GM13977 (cell line): ENCODE measurements around the gene RAB17.

Experiments used
- DNase-seq: peaks from one replicate; pipeline ENCODE4 v3.0.0; 2012; ENCODE audit warnings: low spot score
- CTCF ChIP-seq: IDR thresholded peaks from 2 replicates; pipeline ENCODE4 v1.5.1; 2012; ENCODE audit warnings: mild to moderate bottlenecking, control low read depth; ENCODE audit not compliant: insufficient read depth; ENCODE audit errors: extremely low read depth, missing control alignments
- in situ Hi-C: fragments of 300-500 bp; cut with MboI; formaldehyde crosslinking; loops from one replicate; pipeline ENCODE4 v1.12.0; 2022; ENCODE audit warnings: low sequenced_read_pairs, low pct_unique_long_range_greater_than_20kb, mixed read lengths, inconsistent platforms; ENCODE audit not compliant: unreplicated experiment

The RAB17 gene

GRCh38 chr2:237633061-237633561 lies 42.6 kb upstream of the RAB17 start:
- in situ Hi-C loops: no loop called here
- DNase-seq: no peak
- TF ChIP-seq CTCF: no peak

- in situ Hi-C loops: no loop called here
- no peak for TF ChIP-seq CTCF
- no peak for DNase-seq
These were observed 41.5 kb upstream of the RAB17 start for GRCh38 chr2:237631801-237632585.

- DNase-seq: no peak
- in situ Hi-C loops: no loop called here
- no peak for TF ChIP-seq CTCF
These were observed 40.7 kb upstream of the RAB17 start for GRCh38 chr2:237631007-237631785.

GRCh38 chr2:237630216-237631000 lies 39.9 kb upstream of the RAB17 start:
- in situ Hi-C loops: no loop called here
- no peak for TF ChIP-seq CTCF
- no peak for DNase-seq

- in situ Hi-C loops: no loop called here
- no peak for DNase-seq
These were observed 39.2 kb upstream of the RAB17 start for GRCh38 chr2:237629739-237630138.

More at GRCh38 chr2:237629739-237630138, 39.2 kb upstream of the RAB17 start:
- no peak for TF ChIP-seq CTCF
